HL-60 (cell line): ENCODE measurements around the gene SLC35A5.
"Not testable (repeated sequence)": the region's sequence is repeated elsewhere in the genome, so short reads cannot be mapped to it uniquely, and the experiment has no call there.

Source experiments
- DNase-seq, 2 experiments: peaks; one replicate each; pipeline ENCODE4 v3.0.0-alpha.2; 2010 to 2020; ENCODE audit warnings: low read depth in 1 of 2, low spot score in 1 of 2
- H3K27ac ChIP-seq: fragments of 250-450 bp; sonication (Bioruptor Pico); replicated peaks from 2 replicates; pipeline ENCODE4 v1.5.1; 2020; ENCODE audit warnings: mild to moderate bottlenecking, moderate library complexity
- H3K27me3 ChIP-seq: fragments of 250-450 bp; sonication (Bioruptor Pico); 2 replicates; pipeline ENCODE4 v1.5.1; 2021; ENCODE audit warnings: mild to moderate bottlenecking, moderate library complexity; ENCODE audit not compliant: insufficient read depth, poor library complexity, severe bottlenecking
- H3K4me3 ChIP-seq: replicated peaks from 2 replicates; pipeline ENCODE4 v1.5.1; 2011; ENCODE audit warnings: mild to moderate bottlenecking, control low read depth, low read length; ENCODE audit not compliant: insufficient read depth
- CTCF ChIP-seq: IDR thresholded peaks from one replicate; pipeline ENCODE4 v1.5.1; 2011; ENCODE audit warnings: low read length, control low read depth, inconsistent platforms; ENCODE audit not compliant: insufficient read depth
- GABPA ChIP-seq: IDR thresholded peaks from 2 replicates; pipeline ENCODE4 v1.6.1; 2012; ENCODE audit warnings: low read depth
- POLR2AphosphoS5 ChIP-seq: IDR thresholded peaks from 2 replicates; pipeline ENCODE4 v1.6.1; 2012; ENCODE audit warnings: low read depth
- REST ChIP-seq: IDR thresholded peaks from 2 replicates; pipeline ENCODE4 v1.6.1; 2012; ENCODE audit warnings: low read depth; ENCODE audit not compliant: insufficient replicate concordance
- SPI1 ChIP-seq: IDR thresholded peaks from 2 replicates; pipeline ENCODE4 v1.6.1; 2012; ENCODE audit warnings: low read depth, mild to moderate bottlenecking, borderline replicate concordance
- long read RNA-seq: library from polyadenylated mRNA; unstranded; transcript quantifications from one replicate; pipeline ENCODE4 v2.0.0, GENCODE V29; 2020

The SLC35A5 gene
- long read RNA-seq, full-length matches to known transcripts, result 108 of 124 reads
- long read RNA-seq, partial matches to known transcripts, result 3 of 124 reads
- long read RNA-seq, other reads (novel, unspliced or antisense), result 13 of 124 reads

- peak within 1 kb of the TSS; percentile 95 for H3K27ac ChIP-seq
- peak within 1 kb of the TSS; percentile 91 for H3K4me3 ChIP-seq
- DNase-seq, result peak; percentile 94 to 99
- TF ChIP-seq POLR2AphosphoS5, result peak; percentile 81
- TF ChIP-seq CTCF, result no peak
- H3K27me3 ChIP-seq, result no peaks in the 10 kb centered on the region
These were observed at the start of gene SLC35A5, which contains the start of gene ATG3 for GRCh38 chr3:112561734-112562529. Gene SLC35A5 (plus strand): TSS chr3:112562045. CDS start chr3:112563404, 1,359 bp downstream. Gene ATG3 (minus strand): TSS chr3:112561962. CDS start chr3:112561528, 434 bp downstream.

- no peak for TF ChIP-seq CTCF
- TF ChIP-seq POLR2AphosphoS5, result no peak
- TF ChIP-seq SPI1, result no peak
- TF ChIP-seq REST, result no peak
- TF ChIP-seq GABPA, result no peak
- H3K27me3 ChIP-seq, result no peaks in the 10 kb centered on the region
- no peak overlapping the region for H3K27ac ChIP-seq
- no peak overlapping the region for H3K4me3 ChIP-seq
- no peak for DNase-seq
These were observed 49.5 kb upstream of the SLC35A5 start for GRCh38 chr3:112512320-112512719.

- Histone ChIP-seq H3K4me3 (no peak overlapping the region), H3K27me3 (no peaks in the 10 kb centered on the region), H3K27ac (no peak overlapping the region)
- no peak for TF ChIP-seq GABPA
- no peak for TF ChIP-seq CTCF
- no peak for DNase-seq
These were observed 47.2 kb upstream of the SLC35A5 start for GRCh38 chr3:112514527-112515128.

- not testable (repeated sequence) for DNase-seq, H3K27me3 ChIP-seq, H3K4me3 ChIP-seq, H3K27ac ChIP-seq
These were observed 42.9 kb upstream of the SLC35A5 start for GRCh38 chr3:112518970-112519369.

GRCh38 chr3:112519424-112520001 lies 42.3 kb upstream of the SLC35A5 start:
- peak; percentile 15 to 63 for DNase-seq
- no peak overlapping the region for H3K4me3 ChIP-seq
- TF ChIP-seq REST, result no peak
- peak; percentile 64 for TF ChIP-seq CTCF
- H3K27me3 ChIP-seq, result no peaks in the 10 kb centered on the region
- no peak overlapping the region for H3K27ac ChIP-seq

- DNase-seq, H3K27me3 ChIP-seq, H3K27ac ChIP-seq, H3K4me3 ChIP-seq: not testable (repeated sequence)
These were observed 37.7 kb upstream of the SLC35A5 start for GRCh38 chr3:112524127-112524526.
